ENCODE data around the gene KNSTRN. TPM values are rescaled to one million over a fixed set of nuclear protein-coding genes. Genes with fewer than 3 reads are reported as not detected.
A peak's percentile ranks its signal among the peaks of the same experiment; 100 is the strongest.

Gene KNSTRN
- total and polyA plus RNA-seq, 4 donors, result 3.4 to 28.1 (median 8.9) TPM

DNA sequence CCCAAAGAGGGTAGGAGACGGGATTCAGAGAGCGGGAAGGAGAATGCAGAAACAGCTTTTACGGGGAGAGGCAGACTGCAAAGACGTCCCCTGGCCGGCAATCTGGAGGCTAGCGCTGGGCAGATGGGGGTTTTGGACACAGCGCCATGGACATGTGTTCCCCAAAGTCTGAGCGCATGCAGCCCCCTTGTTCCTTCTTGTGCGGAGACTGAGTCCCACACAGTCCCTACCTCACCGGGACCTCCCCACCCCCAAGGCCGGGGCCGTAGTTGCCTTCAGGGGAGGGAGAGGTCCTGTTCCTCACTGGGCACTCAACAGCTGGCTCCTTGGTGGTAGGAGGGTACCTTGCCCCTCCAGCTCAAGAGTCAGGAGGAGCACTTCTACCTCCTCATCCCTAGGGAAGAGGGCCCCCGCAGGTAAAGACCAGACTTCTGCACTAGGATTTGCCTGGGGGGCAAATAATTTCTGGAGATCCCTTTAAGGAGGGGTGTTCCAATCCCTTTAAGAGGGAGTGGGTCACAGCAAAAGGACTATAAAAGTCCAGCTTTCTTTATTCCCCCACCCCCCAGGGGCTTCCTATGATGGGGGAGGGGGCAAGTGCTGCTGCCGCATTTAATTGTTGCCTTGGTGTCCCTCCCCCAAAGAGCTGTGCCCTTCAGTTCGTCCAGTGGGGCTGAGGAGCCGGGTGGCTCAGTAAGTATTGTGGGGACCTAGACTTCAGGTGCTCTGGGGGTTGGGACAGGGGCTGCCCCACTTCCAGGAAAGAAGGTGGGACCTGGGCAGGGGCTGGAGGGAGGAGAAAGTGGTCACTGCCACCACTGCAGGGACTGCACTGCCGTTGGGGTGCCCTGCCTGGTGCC, 54.6 kb downstream of the KNSTRN start:
- H3K27ac ChIP-seq (ENCODE audit: low read depth in 1 of 2, low read length in 2 of 2), result no peak overlapping the region
- H3K27me3 ChIP-seq (ENCODE audit: control insufficient read depth in 4 of 4, insufficient read depth in 4 of 4, low read length in 3 of 4), result peaks cover 0 to 6% (median 0%) of the 10 kb centered on the region in 4 donors
- peak overlapping the region in 1 of 3 donors; percentile 12 for H3K4me3 ChIP-seq (ENCODE audit: low read depth in 1 of 3, low read length in 3 of 3)
- H3K9ac ChIP-seq (ENCODE audit: low read depth in 1 of 2, low read length in 2 of 2), result no peak overlapping the region
- 13% methylated on average over 17 of the region's 17 CpGs for WGBS
- H3K9me3 ChIP-seq (ENCODE audit: control insufficient read depth in 4 of 4, low read length in 3 of 4), result no peaks in the 10 kb centered on the region
- peaks cover 10 to 25% (median 19%) of the 10 kb centered on the region in 4 donors for H3K4me1 ChIP-seq (ENCODE audit: control insufficient read depth in 4 of 4, insufficient read depth in 4 of 4, low read length in 3 of 4)
- TF ChIP-seq SP1 (IDR thresholded peaks at IDR 0.05), result no peak
- no peak for TF ChIP-seq MAX (IDR thresholded peaks at IDR 0.05)
- H3K36me3 ChIP-seq (ENCODE audit: control insufficient read depth in 4 of 4, insufficient read depth in 3 of 4, low read depth in 1 of 4, low read length in 3 of 4), result no peaks in the 10 kb centered on the region
- no peak for DNase-seq (ENCODE audit: low spot score)

- H3K27me3 ChIP-seq (ENCODE audit: control insufficient read depth in 4 of 4, insufficient read depth in 4 of 4, low read length in 3 of 4), result peaks cover 0 to 6% (median 0%) of the 10 kb centered on the region in 4 donors
Observed at GRCh38 chr15:40437752-40438687, 55.5 kb downstream of the KNSTRN start.

More at GRCh38 chr15:40437752-40438687, 55.5 kb downstream of the KNSTRN start:
- 58% methylated on average over 21 of the region's 21 CpGs for WGBS
- Histone ChIP-seq H3K4me3 (ENCODE audit: low read depth in 1 of 3, low read length in 3 of 3) (no peak overlapping the region), H3K9me3 (ENCODE audit: control insufficient read depth in 4 of 4, low read length in 3 of 4) (no peaks in the 10 kb centered on the region), H3K27ac (ENCODE audit: low read depth in 1 of 2, low read length in 2 of 2) (no peak overlapping the region), H3K36me3 (ENCODE audit: control insufficient read depth in 4 of 4, insufficient read depth in 3 of 4, low read depth in 1 of 4, low read length in 3 of 4) (no peaks in the 10 kb centered on the region), H3K9ac (ENCODE audit: low read depth in 1 of 2, low read length in 2 of 2) (no peak overlapping the region), H3K4me1 (ENCODE audit: control insufficient read depth in 4 of 4, insufficient read depth in 4 of 4, low read length in 3 of 4) (peaks cover 10 to 30% (median 24%) of the 10 kb centered on the region in 4 donors)
- no peak for DNase-seq (ENCODE audit: low spot score)
- TF ChIP-seq REST (IDR thresholded peaks at IDR 0.05), result no peak
- TF ChIP-seq MAX (IDR thresholded peaks at IDR 0.05), result no peak
- no peak for TF ChIP-seq CTCF (IDR thresholded peaks at IDR 0.05; ENCODE audit: low read depth, low read length, missing input control)
- no peak for TF ChIP-seq ZBTB33 (IDR thresholded peaks at IDR 0.05)
- no peak for TF ChIP-seq GABPA (IDR thresholded peaks at IDR 0.05 in 1 of 2, conservative IDR thresholded peaks at IDR 0.05 in 1 of 2)
- TF ChIP-seq FOXA2 (IDR thresholded peaks at IDR 0.05), result no peak
- TF ChIP-seq JUND (IDR thresholded peaks at IDR 0.05), result no peak
- TF ChIP-seq, protein P1, sequence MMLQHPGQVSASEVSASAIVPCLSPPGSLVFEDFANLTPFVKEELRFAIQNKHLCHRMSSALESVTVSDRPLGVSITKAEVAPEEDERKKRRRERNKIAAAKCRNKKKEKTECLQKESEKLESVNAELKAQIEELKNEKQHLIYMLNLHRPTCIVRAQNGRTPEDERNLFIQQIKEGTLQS (IDR thresholded peaks at IDR 0.05), result no peak
- no peak for TF ChIP-seq FOXA1 (IDR thresholded peaks at IDR 0.05)
- no peak for TF ChIP-seq HNF4G (IDR thresholded peaks at IDR 0.05)
- TF ChIP-seq YY1 (IDR thresholded peaks at IDR 0.05), result no peak
- TF ChIP-seq SP1 (IDR thresholded peaks at IDR 0.05), result no peak
- no peak for TF ChIP-seq TAF1 (conservative IDR thresholded peaks at IDR 0.05)
- no peak for TF ChIP-seq HNF4A (conservative IDR thresholded peaks at IDR 0.05)
- no peak for TF ChIP-seq RXRA (IDR thresholded peaks at IDR 0.05)
- no peak for TF ChIP-seq EGR1 (IDR thresholded peaks at IDR 0.05; ENCODE audit: low read depth in 2 of 2)
- no peak for TF ChIP-seq NR2F2 (IDR thresholded peaks at IDR 0.05)

Data from liver (tissue), 9 donors.